Right forelimb (tissue), 1 donor: ENCODE results near the gene CENPC.
A peak's percentile ranks its signal among the peaks of the same experiment; 100 is the strongest.
"Not testable (repeated sequence)": the region's sequence is repeated elsewhere in the genome, so short reads cannot be mapped to it uniquely, and the experiment has no call there.

Source experiments
- DNase-seq: peaks from one replicate; pipeline ENCODE4 v3.0.0-alpha.2; 2018

CENPC gene

GRCh38 chr4:67545199-67546003 lies at the start of gene CENPC:
CENPC (minus strand) TSS chr4:67545503; CDS start chr4:67545355, 148 bp downstream.
- DNase-seq: peak; percentile 96

GRCh38 chr4:67593741-67594175 lies 48.5 kb upstream of the CENPC start:
- no peak for DNase-seq

GRCh38 chr4:67587156-67587555 lies 41.9 kb upstream of the CENPC start:
- no peak for DNase-seq

GRCh38 chr4:67584496-67584895 lies 39.2 kb upstream of the CENPC start:
- DNase-seq: no peak

GRCh38 chr4:67581913-67582312 lies 36.6 kb upstream of the CENPC start:
- no peak for DNase-seq

- DNase-seq: no peak
Measured at GRCh38 chr4:67581208-67581857, 36.0 kb upstream of the CENPC start.

GRCh38 chr4:67580577-67580976 lies 35.3 kb upstream of the CENPC start:
- no peak for DNase-seq

GRCh38 chr4:67576538-67576937 lies 31.2 kb upstream of the CENPC start:
- DNase-seq: no peak

- DNase-seq: no peak
Measured at GRCh38 chr4:67576059-67576466, 30.8 kb upstream of the CENPC start.

GRCh38 chr4:67575232-67576058 lies 30.1 kb upstream of the CENPC start:
- no peak for DNase-seq

GRCh38 chr4:67573193-67573592 lies 27.9 kb upstream of the CENPC start:
- no peak for DNase-seq

GRCh38 chr4:67571975-67572374 lies 26.7 kb upstream of the CENPC start:
- DNase-seq: no peak

- no peak for DNase-seq
Measured at GRCh38 chr4:67570537-67570936, 25.2 kb upstream of the CENPC start.

- DNase-seq: no peak
Measured at GRCh38 chr4:67568820-67569219, 23.5 kb upstream of the CENPC start.

GRCh38 chr4:67566335-67566734 lies 21.0 kb upstream of the CENPC start:
- DNase-seq: no peak

GRCh38 chr4:67565284-67565683 lies 20.0 kb upstream of the CENPC start:
- DNase-seq: no peak

GRCh38 chr4:67558493-67558892 lies 13.2 kb upstream of the CENPC start, which contains the start of gene STAP1:
STAP1 (plus strand) TSS chr4:67558727; CDS start chr4:67558810, 83 bp downstream.
- no peak for DNase-seq

GRCh38 chr4:67556436-67556835 lies 11.1 kb upstream of the CENPC start:
- DNase-seq: no peak

GRCh38 chr4:67555447-67555846 lies 10.1 kb upstream of the CENPC start:
- no peak for DNase-seq

- no peak for DNase-seq
Measured at GRCh38 chr4:67554096-67554495, 8.8 kb upstream of the CENPC start.

GRCh38 chr4:67552146-67552792 lies 7.0 kb upstream of the CENPC start:
- DNase-seq: not testable (repeated sequence)

- DNase-seq: no peak
Measured at GRCh38 chr4:67550857-67551256, 5.6 kb upstream of the CENPC start.

GRCh38 chr4:67550451-67550850 lies 5.1 kb upstream of the CENPC start:
- DNase-seq: no peak
